ENCODE measurements around the gene VPS18.

DNA sequence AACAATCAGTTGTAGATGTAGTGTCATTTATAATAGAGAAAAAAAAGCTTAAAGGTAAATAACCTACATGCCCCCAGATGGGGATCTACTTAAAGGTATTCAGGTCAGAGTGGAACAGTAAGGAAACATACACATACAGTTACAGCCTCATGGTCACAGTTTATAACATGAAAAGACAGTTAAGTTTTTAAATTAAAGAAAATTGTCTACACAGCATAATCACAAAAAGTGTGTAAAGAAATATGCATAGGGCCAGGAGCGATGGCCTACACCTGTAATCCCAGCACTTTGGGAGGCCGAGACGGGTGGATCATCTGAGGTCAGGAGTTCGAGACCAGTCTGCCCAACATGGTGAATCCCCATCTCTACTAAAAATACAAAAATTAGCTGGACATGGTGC is 27.1 kb upstream of the VPS18 start:
- TF ChIP-seq EZH2 (IDR thresholded peaks at IDR 0.05; ENCODE audit: borderline replicate concordance, insufficient read depth, low read length, poor library complexity, severe bottlenecking) (no peak), TAF1 (IDR thresholded peaks at IDR 0.05; ENCODE audit: low read depth) (no peak), POLR2AphosphoS5 (IDR thresholded peaks at IDR 0.05) (no peak)
- TF ChIP-seq, protein P1, sequence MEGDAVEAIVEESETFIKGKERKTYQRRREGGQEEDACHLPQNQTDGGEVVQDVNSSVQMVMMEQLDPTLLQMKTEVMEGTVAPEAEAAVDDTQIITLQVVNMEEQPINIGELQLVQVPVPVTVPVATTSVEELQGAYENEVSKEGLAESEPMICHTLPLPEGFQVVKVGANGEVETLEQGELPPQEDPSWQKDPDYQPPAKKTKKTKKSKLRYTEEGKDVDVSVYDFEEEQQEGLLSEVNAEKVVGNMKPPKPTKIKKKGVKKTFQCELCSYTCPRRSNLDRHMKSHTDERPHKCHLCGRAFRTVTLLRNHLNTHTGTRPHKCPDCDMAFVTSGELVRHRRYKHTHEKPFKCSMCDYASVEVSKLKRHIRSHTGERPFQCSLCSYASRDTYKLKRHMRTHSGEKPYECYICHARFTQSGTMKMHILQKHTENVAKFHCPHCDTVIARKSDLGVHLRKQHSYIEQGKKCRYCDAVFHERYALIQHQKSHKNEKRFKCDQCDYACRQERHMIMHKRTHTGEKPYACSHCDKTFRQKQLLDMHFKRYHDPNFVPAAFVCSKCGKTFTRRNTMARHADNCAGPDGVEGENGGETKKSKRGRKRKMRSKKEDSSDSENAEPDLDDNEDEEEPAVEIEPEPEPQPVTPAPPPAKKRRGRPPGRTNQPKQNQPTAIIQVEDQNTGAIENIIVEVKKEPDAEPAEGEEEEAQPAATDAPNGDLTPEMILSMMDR (IDR thresholded peaks at IDR 0.05; ENCODE audit: poor library complexity, severe bottlenecking): no peak

Measured in neural cell (in vitro differentiated cells).